ENCODE measurements around the gene AHNAK. TPM values are rescaled to one million over a fixed set of nuclear protein-coding genes. Genes with fewer than 3 reads are reported as not detected.
"Not testable (repeated sequence)": the region's sequence is repeated elsewhere in the genome, so short reads cannot be mapped to it uniquely, and the experiment has no call there.

The AHNAK gene
- total RNA-seq, 1 donor from 2014 or later, result 1,254 TPM

- DNase-seq (ENCODE audit: low spot score), result no peak
Measured at GRCh38 chr11:62393735-62394134, 152.9 kb downstream of the AHNAK start.

GRCh38 chr11:62393061-62393611 lies 153.5 kb downstream of the AHNAK start:
- peak; percentile 74 for DNase-seq (ENCODE audit: low spot score)

- peak; percentile 49 for DNase-seq (ENCODE audit: low spot score)
Measured at GRCh38 chr11:62392506-62392905, 154.1 kb downstream of the AHNAK start.

DNA sequence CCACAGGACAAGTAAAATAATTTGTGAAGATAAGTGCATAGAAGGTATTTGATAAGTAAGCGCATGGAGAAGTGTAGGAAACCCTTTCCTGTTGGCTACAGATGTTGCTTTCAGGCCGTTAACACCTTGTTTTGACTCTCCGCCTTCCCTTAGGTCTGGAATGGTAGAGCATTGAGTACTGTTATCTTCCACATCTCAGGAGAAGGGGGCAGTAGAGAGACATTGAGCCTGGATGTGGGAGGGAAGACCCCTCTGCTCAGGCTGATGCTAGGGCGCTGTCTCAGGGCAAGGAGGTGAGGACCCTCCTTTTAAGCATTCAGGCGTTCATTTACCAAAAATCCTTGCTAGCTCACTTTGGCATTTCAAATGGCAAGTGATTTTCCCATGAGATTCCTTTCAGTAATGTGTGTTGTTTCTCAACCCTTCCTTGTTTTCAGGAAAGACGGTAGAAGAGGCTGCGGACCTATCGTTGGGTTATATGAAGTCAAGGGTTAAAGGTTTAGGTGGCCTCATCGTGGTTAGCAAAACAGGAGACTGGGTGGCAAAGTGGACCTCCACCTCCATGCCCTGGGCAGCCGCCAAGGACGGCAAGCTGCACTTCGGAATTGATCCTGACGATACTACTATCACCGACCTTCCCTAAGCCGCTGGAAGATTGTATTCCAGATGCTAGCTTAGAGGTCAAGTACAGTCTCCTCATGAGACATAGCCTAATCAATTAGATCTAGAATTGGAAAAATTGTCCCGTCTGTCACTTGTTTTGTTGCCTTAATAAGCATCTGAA lies 154.8 kb downstream of the AHNAK start:
- peak; percentile 64 for DNase-seq (ENCODE audit: low spot score)

- DNase-seq (ENCODE audit: low spot score), result no peak
Measured at GRCh38 chr11:62390722-62391121, 155.9 kb downstream of the AHNAK start.

GRCh38 chr11:62390237-62390636 lies 156.4 kb downstream of the AHNAK start:
- no peak for DNase-seq (ENCODE audit: low spot score)

GRCh38 chr11:62388999-62389398 lies 157.6 kb downstream of the AHNAK start:
- DNase-seq (ENCODE audit: low spot score), result no peak

- no peak for DNase-seq (ENCODE audit: low spot score)
Measured at GRCh38 chr11:62387381-62387780, 159.2 kb downstream of the AHNAK start.

- not testable (repeated sequence) for DNase-seq (ENCODE audit: low spot score)
Measured at GRCh38 chr11:62386083-62386482, 160.5 kb downstream of the AHNAK start.

GRCh38 chr11:62383822-62384221 lies 162.8 kb downstream of the AHNAK start:
- DNase-seq (ENCODE audit: low spot score), result no peak

Small RNA genes within 50 kb of the gene (microRNA-seq; reads per million reads assigned to microRNA genes)
- gene MIR6747 (ENCODE audit: borderline number of aligned reads), result not detected

Other genes starting within 250 kb of the AHNAK start
- not detected for gene SCGB1D4, start 247.7 kb downstream of the AHNAK start, total RNA-seq
- gene ASRGL1, start 209.4 kb downstream of the AHNAK start, total RNA-seq, result 22.6 TPM
- not detected for gene SCGB1A1, start 127.8 kb downstream of the AHNAK start, total RNA-seq
- gene EEF1G, start 27.1 kb upstream of the AHNAK start, total RNA-seq, result 865 TPM
- 13.4 TPM for gene TUT1, start 44.7 kb upstream of the AHNAK start, total RNA-seq
- gene MTA2, start 55.1 kb upstream of the AHNAK start, total RNA-seq, result 103 TPM
- gene EML3, start 66.0 kb upstream of the AHNAK start, total RNA-seq, result 116 TPM
- gene ROM1, start 66.5 kb upstream of the AHNAK start, total RNA-seq, result 6.7 TPM
- 42.0 TPM for gene B3GAT3, start 75.2 kb upstream of the AHNAK start, total RNA-seq
- gene GANAB, start 99.8 kb upstream of the AHNAK start, total RNA-seq, result 286 TPM
- 19.0 TPM for gene INTS5, start 106.5 kb upstream of the AHNAK start, total RNA-seq
- gene C11orf98, start 118.4 kb upstream of the AHNAK start, total RNA-seq, result 36.9 TPM
- gene CSKMT, start 118.5 kb upstream of the AHNAK start, total RNA-seq, result 13.8 TPM
- 7.4 TPM for gene UQCC3, start 124.9 kb upstream of the AHNAK start, total RNA-seq
- gene LBHD1, start 125.5 kb upstream of the AHNAK start, total RNA-seq, result 4.6 TPM
- gene UBXN1, start 132.3 kb upstream of the AHNAK start, total RNA-seq, result 108 TPM
- 88.9 TPM for gene LRRN4CL, start 142.7 kb upstream of the AHNAK start, total RNA-seq
- 41.9 TPM for gene BSCL2, start 160.6 kb upstream of the AHNAK start, total RNA-seq
- not detected for gene GNG3, start 160.9 kb upstream of the AHNAK start, total RNA-seq
- 37.7 TPM for gene HNRNPUL2, start 180.7 kb upstream of the AHNAK start, total RNA-seq
- 23.0 TPM for gene TTC9C, start 181.7 kb upstream of the AHNAK start, total RNA-seq
- 6.1 TPM for gene ZBTB3, start 207.4 kb upstream of the AHNAK start, total RNA-seq
- gene POLR2G, start 214.8 kb upstream of the AHNAK start, total RNA-seq, result 44.7 TPM
- gene TAF6L, start 224.6 kb upstream of the AHNAK start, total RNA-seq, result 22.3 TPM
- 30.6 TPM for gene TMEM179B, start 240.6 kb upstream of the AHNAK start, total RNA-seq
- 14.7 TPM for gene TMEM223, start 245.2 kb upstream of the AHNAK start, total RNA-seq